ENCODE results near the gene CD209.

The CD209 gene

GRCh38 chr19:7701654-7702457, 45.5 kb downstream of the CD209 start, which contains the start of gene FCER2:
Gene FCER2, minus strand, starts transcription at chr19:7702131. Its CDS starts 2,371 bp downstream, at chr19:7699760.
- no peak for DNase-seq

GRCh38 chr19:7701049-7701653, 46.2 kb downstream of the CD209 start:
- no peak for DNase-seq

GRCh38 chr19:7699417-7700401, 47.6 kb downstream of the CD209 start:
- no peak for DNase-seq

GRCh38 chr19:7699003-7699402, 48.3 kb downstream of the CD209 start:
- DNase-seq, result no peak

- no peak for DNase-seq
Observed at GRCh38 chr19:7698583-7698982, 48.8 kb downstream of the CD209 start.

- no peak for DNase-seq
Observed at GRCh38 chr19:7697721-7698287, 49.5 kb downstream of the CD209 start.

GRCh38 chr19:7694499-7694898, 52.8 kb downstream of the CD209 start:
- DNase-seq, result no peak

GRCh38 chr19:7692417-7693088, 54.8 kb downstream of the CD209 start:
- no peak for DNase-seq

- no peak for DNase-seq
Observed at GRCh38 chr19:7691497-7691896, 55.8 kb downstream of the CD209 start.

- no peak for DNase-seq
Observed at GRCh38 chr19:7690779-7691258, 56.5 kb downstream of the CD209 start.

Data from kidney glomerular epithelial cell (primary cell).